Stimulated activated CD4-positive, alpha-beta T cell treated with anti-CD3 and anti-CD28 coated beads, TNF-alpha, amount 100 ng/mL, for 1 hour (primary cell): ENCODE measurements around the gene EP400.

ENCODE experiments used
- DNase-seq, 3 donors: peaks; one replicate each; pipeline ENCODE4 v3.0.0-alpha.2; 2020; ENCODE audit warnings: low read depth in 3 of 3, low spot score in 1 of 3

The EP400 gene

GRCh38 chr12:131912518-131913274, 37.0 kb upstream of the EP400 start:
- no peak for DNase-seq

- DNase-seq: no peak
These were observed 36.1 kb upstream of the EP400 start for GRCh38 chr12:131913666-131914065.

GRCh38 chr12:131914179-131914702, 35.5 kb upstream of the EP400 start:
- no peak for DNase-seq

GRCh38 chr12:131915000-131915689, 34.6 kb upstream of the EP400 start:
- DNase-seq: no peak

GRCh38 chr12:131915823-131916222, 33.9 kb upstream of the EP400 start:
- no peak for DNase-seq

- DNase-seq: no peak
These were observed 33.2 kb upstream of the EP400 start for GRCh38 chr12:131916306-131917138.

- no peak for DNase-seq
These were observed 32.5 kb upstream of the EP400 start for GRCh38 chr12:131917139-131917710.

GRCh38 chr12:131917711-131918306, 31.9 kb upstream of the EP400 start:
- DNase-seq: no peak

- no peak for DNase-seq
These were observed 31.3 kb upstream of the EP400 start for GRCh38 chr12:131918311-131919050.

GRCh38 chr12:131919051-131919347, 30.7 kb upstream of the EP400 start:
- DNase-seq: no peak

GRCh38 chr12:131919366-131920156, 30.2 kb upstream of the EP400 start:
- no peak for DNase-seq

- no peak for DNase-seq
These were observed 29.6 kb upstream of the EP400 start for GRCh38 chr12:131920157-131920508.

- no peak for DNase-seq
These were observed 28.6 kb upstream of the EP400 start for GRCh38 chr12:131920902-131921840.

- DNase-seq: no peak
These were observed 27.6 kb upstream of the EP400 start for GRCh38 chr12:131921866-131922769.

- no peak for DNase-seq
These were observed 27.0 kb upstream of the EP400 start for GRCh38 chr12:131922772-131923171.

GRCh38 chr12:131923260-131923659, 26.5 kb upstream of the EP400 start:
- DNase-seq: no peak
